Upper lobe of left lung (tissue), 4 donors: Measurements from ENCODE around the gene PDCD6IP.

Experiments used
- POLR2A ChIP-seq, 4 donors: fragments of 450-650 bp; IDR thresholded peaks; one replicate each; pipeline ENCODE4 v1.5.1; 2016 to 2017; ENCODE audit warnings: antibody characterized with exemption in 4 of 4, mild to moderate bottlenecking in 2 of 4
- POLR2AphosphoS5 ChIP-seq, 2 donors: sonication (generic); formaldehyde crosslinking; IDR thresholded peaks; one replicate each; pipeline ENCODE4 v1.5.1; 2017; ENCODE audit warnings: antibody characterized with exemption in 2 of 2

DNA sequence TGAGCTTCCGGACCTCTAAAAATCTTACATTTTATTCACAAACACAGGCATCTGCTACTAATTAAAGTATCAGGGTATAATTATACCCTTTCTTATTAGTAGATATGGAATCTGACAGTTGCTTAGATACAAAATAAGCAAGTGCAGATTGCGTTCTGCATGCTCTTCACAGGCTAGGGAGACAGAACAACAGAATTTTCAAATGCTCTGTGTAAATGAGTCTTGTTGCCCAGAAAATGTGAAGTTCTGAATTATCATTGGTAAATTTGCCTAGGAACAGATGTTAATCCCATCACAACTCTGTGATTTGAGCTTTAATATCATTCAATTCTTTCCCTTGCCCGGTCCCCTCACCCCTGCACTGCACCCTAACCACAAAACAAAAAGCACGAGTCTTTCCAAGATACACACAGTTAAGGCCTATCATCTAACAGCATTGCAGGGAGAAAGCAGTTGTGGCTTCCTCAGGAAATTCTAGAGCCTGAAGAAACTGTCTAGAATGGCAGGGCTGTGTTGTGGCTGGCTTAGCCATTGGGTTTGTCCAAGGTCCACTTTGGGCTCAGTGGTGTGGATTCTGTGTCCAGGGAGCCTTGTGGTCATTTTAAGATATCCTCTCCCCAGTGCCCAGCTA is 119.8 kb downstream of the PDCD6IP start:
- TF ChIP-seq POLR2A (IDR thresholded peaks at IDR 0.05) = no peak
- no peak for TF ChIP-seq POLR2AphosphoS5 (IDR thresholded peaks at IDR 0.05)
